Limb (tissue), 2 donors: ENCODE data around the gene AGBL2.
"Not testable (repeated sequence)": the region's sequence is repeated elsewhere in the genome, so short reads cannot be mapped to it uniquely, and the experiment has no call there.

Experiments used
- DNase-seq, 2 donors: peaks; one replicate each; pipeline ENCODE4 v3.0.0-alpha.2; 2016; ENCODE audit errors: extremely low spot score in 2 of 2

The AGBL2 gene

DNA sequence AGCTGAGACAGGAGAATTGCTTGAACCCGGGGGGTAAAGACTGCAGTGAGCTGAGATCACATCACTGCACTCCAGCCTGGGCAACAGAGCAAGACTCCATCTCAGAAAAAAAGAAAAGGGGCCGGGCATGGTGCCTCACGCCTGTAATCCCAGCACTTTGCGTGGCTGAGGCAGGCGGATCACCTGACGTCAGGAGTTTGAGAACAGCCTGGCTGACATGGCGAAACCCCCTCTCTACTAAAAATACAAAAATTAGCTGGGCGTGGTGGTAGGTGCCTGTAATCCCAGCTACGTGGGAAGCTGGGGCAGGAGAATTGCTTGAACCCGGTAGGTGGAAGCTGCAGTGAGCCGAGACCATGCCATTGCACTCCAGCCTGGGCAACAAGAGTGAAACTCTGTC, 78.8 kb downstream of the AGBL2 start:
- DNase-seq, result not testable (repeated sequence)

DNA sequence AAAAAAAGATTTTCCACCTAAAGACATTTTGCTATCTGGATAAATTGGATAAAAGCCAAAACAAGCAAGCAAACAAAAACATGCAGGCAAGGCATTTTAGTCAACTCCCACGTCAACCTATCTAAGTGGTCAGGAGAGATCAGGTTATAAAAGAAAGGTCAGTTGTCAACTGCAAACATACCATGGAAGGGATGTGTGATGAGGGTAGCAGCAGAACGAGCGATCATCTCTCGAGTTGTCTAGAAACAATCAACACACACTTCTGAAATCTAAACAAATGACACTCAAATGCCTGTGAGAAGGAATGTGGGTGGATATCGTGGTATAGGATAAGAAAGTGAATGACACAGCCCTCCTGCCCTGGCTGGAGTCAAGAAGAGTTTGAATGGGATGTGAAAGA, 83.7 kb downstream of the AGBL2 start:
- DNase-seq, result no peak

DNA sequence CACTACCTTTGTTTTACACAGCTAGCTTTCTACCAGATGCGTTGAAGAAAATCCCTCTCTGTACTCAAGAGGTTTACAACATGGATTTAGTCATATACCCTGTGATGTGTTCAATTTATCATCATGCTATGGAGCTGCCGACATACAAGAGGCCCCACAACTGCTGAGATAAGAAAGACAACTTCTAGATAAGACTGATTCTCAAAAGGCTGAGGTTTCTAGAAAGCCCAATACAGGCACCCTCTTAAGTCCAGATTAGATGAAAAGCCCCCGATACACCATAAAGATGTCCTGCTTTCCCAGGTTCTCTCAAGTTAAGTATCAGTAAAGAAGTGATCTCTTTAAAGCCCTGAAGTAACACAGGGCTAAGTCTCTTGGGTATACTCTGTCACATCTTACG, 87.1 kb downstream of the AGBL2 start:
- no peak for DNase-seq

DNA sequence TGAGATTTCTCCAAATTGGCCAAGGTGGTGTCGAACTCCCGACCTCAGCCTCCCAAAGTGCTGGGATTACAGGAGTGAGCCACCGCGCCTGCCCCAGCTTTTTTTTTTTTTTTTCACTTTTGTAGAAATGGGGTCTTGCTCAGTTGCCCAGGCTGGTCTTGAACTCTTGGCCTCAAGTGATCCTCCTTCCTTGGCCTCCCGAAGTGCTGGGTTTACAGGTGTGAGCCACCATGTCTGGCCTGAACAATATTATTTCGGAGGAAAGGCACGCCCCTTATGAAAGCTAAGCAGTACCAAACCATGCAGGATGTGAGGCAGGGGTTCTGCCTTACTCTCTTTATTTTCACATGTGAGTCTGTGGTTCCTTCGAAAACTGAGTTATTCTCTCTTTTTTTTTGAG, 88.9 kb downstream of the AGBL2 start:
- DNase-seq, result no peak

DNA sequence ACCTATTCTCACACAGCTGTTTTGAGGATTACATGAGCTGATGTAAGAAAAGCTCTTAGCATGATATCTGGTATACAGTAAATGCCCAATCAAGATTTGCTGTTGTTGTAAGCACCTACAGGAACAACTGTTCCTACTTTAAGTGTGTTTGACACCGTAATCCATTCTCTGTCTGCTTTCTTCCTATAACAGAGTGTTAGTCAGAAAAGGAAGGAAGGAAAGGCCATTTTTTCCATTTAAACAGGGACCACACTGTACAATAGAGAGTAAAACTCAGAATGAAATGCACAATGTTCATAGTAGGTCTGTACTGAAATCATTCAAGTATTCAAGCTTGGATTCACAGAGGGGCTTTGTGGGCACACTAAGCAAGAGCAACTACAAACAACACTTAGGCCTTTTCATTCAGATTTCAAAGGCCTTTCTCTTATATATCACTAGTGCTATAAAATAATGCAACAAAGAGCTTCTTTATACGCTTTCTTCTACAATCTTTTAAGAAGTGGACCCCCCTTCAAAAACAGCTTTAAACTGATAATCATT, 94.3 kb downstream of the AGBL2 start:
- no peak for DNase-seq

DNA sequence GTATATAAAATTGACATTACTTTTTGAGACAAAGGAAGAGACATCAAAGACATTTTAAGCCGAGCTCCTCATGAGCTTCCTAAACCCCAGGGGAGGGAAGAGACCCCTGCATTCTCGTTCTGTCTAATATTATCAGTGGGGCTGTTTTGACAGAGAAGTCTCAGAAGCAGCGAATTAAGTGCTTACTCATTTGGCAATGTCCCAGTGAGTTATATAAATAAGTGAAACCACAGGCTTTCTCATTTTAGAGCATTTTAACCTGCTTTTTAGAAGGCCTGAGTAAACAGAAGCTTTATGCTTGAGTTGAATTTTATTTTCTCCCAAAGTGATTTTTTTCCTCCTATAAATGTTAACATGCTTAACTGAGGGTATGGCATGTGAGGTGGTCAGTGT, 97.8 kb downstream of the AGBL2 start:
- no peak for DNase-seq

DNA sequence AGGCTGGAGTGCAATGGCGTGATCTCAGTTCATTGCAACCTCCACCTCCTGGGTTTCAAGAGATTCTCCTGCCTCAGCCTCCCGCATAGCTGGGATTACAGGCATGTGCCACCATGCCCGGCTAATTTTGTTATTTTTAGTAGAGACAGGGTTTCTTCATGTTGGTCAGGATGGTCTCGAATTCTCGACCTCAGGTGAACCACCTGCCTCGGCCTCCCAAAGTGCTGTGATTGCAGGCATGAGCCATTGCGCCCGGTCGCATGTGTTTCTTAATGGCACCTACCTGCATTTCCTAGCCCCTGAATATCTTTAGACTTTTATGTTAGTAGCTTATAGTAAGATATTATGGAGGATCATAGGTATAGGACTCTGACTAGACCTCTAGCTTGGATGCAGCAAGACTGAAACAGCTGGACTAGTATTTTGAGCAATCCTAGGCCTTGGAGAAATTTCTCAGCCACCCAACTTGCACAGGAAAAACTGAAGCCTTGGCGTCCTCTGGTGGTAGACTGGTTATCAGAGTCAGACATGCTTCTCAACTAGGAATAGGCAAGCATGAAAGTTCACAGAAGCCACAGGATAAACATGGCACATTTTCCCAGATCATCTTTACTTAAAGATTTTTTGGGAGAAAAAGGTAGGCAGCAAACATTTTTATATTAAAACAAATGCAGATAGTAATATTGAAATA, 98.3 kb downstream of the AGBL2 start:
- peak; percentile 46 to 53 for DNase-seq

DNA sequence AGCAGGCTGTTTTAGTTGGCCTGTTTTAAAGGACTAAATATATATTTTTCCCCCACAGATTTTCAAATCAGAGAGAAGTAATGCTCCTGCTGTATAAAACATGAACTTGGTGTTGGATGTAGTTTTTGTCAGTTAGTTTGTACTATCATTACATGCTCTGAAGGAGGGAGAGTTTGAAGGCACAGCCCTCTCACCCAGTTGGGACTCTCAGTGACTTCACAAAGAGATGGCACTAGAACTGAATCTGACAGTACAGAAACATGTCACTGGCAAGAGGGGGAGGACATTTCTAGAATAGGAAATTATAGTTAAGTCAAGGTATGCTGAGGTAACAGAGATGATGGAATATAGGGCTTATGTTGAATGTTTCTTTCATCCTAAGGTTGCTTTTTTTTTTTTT, 99.9 kb downstream of the AGBL2 start:
- DNase-seq, result no peak

DNA sequence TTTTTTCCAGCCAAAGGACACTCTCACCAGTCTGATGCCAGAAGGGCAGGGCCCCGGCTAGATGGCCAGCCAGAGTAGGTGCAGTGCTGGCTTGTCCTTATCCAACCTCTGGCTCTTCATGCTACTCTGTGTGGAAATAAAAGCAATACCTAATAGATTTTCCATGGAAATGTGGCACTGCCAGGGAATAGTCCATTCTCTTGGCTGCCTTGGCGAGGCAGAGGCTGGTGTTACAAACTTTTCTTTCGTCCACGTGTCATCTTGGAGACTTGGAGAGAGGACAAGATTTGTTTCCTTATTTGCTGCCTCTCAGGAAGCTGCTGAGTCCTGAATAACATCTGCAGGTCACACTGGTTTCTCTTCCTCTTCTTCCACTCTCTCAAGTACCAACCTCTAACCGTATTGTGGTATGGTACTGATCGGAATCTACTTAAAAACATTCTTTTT, 103.8 kb downstream of the AGBL2 start:
- no peak for DNase-seq

DNA sequence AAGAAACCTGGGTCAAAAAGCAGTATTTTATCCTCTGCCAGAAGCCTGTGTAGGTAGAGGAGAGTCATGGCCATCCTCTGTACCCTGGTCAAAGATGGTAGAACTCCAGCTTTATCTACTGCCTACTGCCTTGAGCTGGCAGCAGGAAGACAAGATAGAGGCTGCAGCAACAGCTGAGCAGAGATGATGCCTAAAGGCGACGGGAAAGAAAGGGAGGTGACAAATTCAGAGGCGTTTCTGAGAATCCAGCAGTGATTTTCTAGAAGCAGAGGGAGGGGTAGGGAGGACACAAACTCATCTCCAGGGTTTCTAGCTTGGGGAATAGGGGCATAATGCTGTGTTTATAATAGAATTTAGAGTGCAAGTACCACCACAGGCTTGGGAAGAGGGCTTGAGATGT, 105.5 kb downstream of the AGBL2 start:
- no peak for DNase-seq
